Smooth muscle cell (in vitro differentiated cells): Measurements from ENCODE around the gene RBKS. TPM values are rescaled to one million over a fixed set of nuclear protein-coding genes. Genes with fewer than 3 reads are reported as not detected.
"Not testable (repeated sequence)": the region's sequence is repeated elsewhere in the genome, so short reads cannot be mapped to it uniquely, and the experiment has no call there.

Source experiments
- DNase-seq: peaks from one replicate; lab custom pipeline; 2025; ENCODE audit not compliant: unreplicated experiment; lab: John Stamatoyannopoulos, UW
- H2AFZ ChIP-seq: fragments of 200-600 bp; sonication (generic); 2 replicates; pipeline ENCODE4 v1.6.0; 2016; ENCODE audit warnings: antibody characterized with exemption, low read depth, mild to moderate bottlenecking
- H3F3A ChIP-seq: fragments of 200-600 bp; sonication (generic); 2 replicates; pipeline ENCODE4 v1.6.0; 2017; ENCODE audit warnings: antibody characterized with exemption, low read depth
- H3K27ac ChIP-seq: fragments of 200-600 bp; sonication (generic); 2 replicates; pipeline ENCODE4 v1.5.1; 2016; ENCODE audit warnings: low read depth, mild to moderate bottlenecking
- H3K27me3 ChIP-seq: fragments of 200-600 bp; sonication (generic); 2 replicates; pipeline ENCODE4 v1.6.1; 2016; ENCODE audit warnings: low read depth, mild to moderate bottlenecking
- H3K36me3 ChIP-seq: fragments of 200-600 bp; sonication (generic); 2 replicates; pipeline ENCODE4 v1.5.1; 2016; ENCODE audit warnings: low read depth
- H3K4me1 ChIP-seq: fragments of 200-600 bp; sonication (generic); 2 replicates; pipeline ENCODE4 v1.5.1; 2016; ENCODE audit warnings: low read depth
- H3K4me2 ChIP-seq: fragments of 200-600 bp; sonication (generic); 2 replicates; pipeline ENCODE4 v1.6.0; 2016; ENCODE audit warnings: mild to moderate bottlenecking
- H3K4me3 ChIP-seq: fragments of 200-600 bp; sonication (generic); 2 replicates; pipeline ENCODE4 v1.5.1; 2016; ENCODE audit warnings: mild to moderate bottlenecking
- H3K79me2 ChIP-seq: fragments of 200-600 bp; sonication (generic); 2 replicates; pipeline ENCODE4 v1.6.0; 2016; ENCODE audit warnings: low read depth, mild to moderate bottlenecking
- H3K9ac ChIP-seq: fragments of 200-600 bp; sonication (generic); 2 replicates; pipeline ENCODE4 v1.6.0; 2016; ENCODE audit warnings: low read depth
- H3K9me3 ChIP-seq: fragments of 200-600 bp; sonication (generic); replicated peaks from 2 replicates; pipeline ENCODE4 v1.5.1; 2016; ENCODE audit warnings: low read depth
- H4K20me1 ChIP-seq: fragments of 200-600 bp; sonication (generic); 2 replicates; pipeline ENCODE4 v1.6.0; 2016; ENCODE audit warnings: low read depth
- CTCF ChIP-seq: fragments of 200-600 bp; sonication (generic); IDR thresholded peaks from 2 replicates; pipeline ENCODE4 v1.5.1; 2017; ENCODE audit warnings: borderline replicate concordance, mild to moderate bottlenecking, antibody characterized with exemption; ENCODE audit not compliant: insufficient read depth, poor library complexity, severe bottlenecking
- WGBS: methylation state at CpG from one replicate; pipeline ENCODE4 v1.1.7; 2016; ENCODE audit warnings: low lambda C conversion rate; 5-methylcytosine and 5-hydroxymethylcytosine counted together
- polyA plus RNA-seq: library from polyadenylated mRNA; unstranded; fragments of >200 nt; fragmentation: Nextera tagmentation; extraction: Ambion mirVana; gene quantifications from 2 replicates; pipeline ENCODE4 v1.2.1, GENCODE V29; 2016
- total RNA-seq: library from RNA; depleted of rRNA; stranded (reverse); fragments of >200 nt; gene quantifications from 2 replicates; pipeline ENCODE4 v1.2.3, GENCODE V29; 2014

The RBKS gene
- total and polyA plus RNA-seq, 2 experiments from 2014 or later: 1.0 to 3.3 TPM

GRCh38 chr2:27765621-27766286 is 124.4 kb downstream of the RBKS start:
- H3K79me2 ChIP-seq: no peaks in the 10 kb centered on the region
- H3K4me3 ChIP-seq: no peak overlapping the region
- WGBS: 92% methylated on average over 29 of the region's 29 CpGs
- no peaks in the 10 kb centered on the region for H4K20me1 ChIP-seq
- H2AFZ ChIP-seq: no peak overlapping the region
- no peaks in the 10 kb centered on the region for H3K27me3 ChIP-seq
- DNase-seq: no peak
- no peaks in the 10 kb centered on the region for H3F3A ChIP-seq
- no peak overlapping the region for H3K27ac ChIP-seq
- H3K4me1 ChIP-seq: no peaks in the 10 kb centered on the region
- H3K9me3 ChIP-seq: no peaks in the 10 kb centered on the region
- no peak for TF ChIP-seq CTCF
- H3K9ac ChIP-seq: no peak overlapping the region
- H3K4me2 ChIP-seq: no peak overlapping the region
- no peaks in the 10 kb centered on the region for H3K36me3 ChIP-seq

- not testable (repeated sequence) for H3K4me1 ChIP-seq, H2AFZ ChIP-seq, H3K27ac ChIP-seq, H3K9me3 ChIP-seq, H3K4me3 ChIP-seq, H3K79me2 ChIP-seq, H3K36me3 ChIP-seq, DNase-seq, H3K4me2 ChIP-seq, H4K20me1 ChIP-seq, H3K9ac ChIP-seq, H3F3A ChIP-seq, H3K27me3 ChIP-seq
- 94% methylated on average over 3 of the region's 3 CpGs for WGBS
Measured at GRCh38 chr2:27764526-27764925, 125.7 kb downstream of the RBKS start.

- no peak overlapping the region for H3K27ac ChIP-seq
- no peak overlapping the region for H3K4me2 ChIP-seq
- H3K36me3 ChIP-seq: no peaks in the 10 kb centered on the region
- H3K9me3 ChIP-seq: no peaks in the 10 kb centered on the region
- no peak overlapping the region for H3K4me3 ChIP-seq
- TF ChIP-seq CTCF: no peak
- no peaks in the 10 kb centered on the region for H3K27me3 ChIP-seq
- H3K4me1 ChIP-seq: no peaks in the 10 kb centered on the region
- WGBS: 94% methylated on average over 7 of the region's 7 CpGs
- H4K20me1 ChIP-seq: no peaks in the 10 kb centered on the region
- H3K79me2 ChIP-seq: no peaks in the 10 kb centered on the region
- H2AFZ ChIP-seq: no peak overlapping the region
- no peak overlapping the region for H3K9ac ChIP-seq
- H3F3A ChIP-seq: no peaks in the 10 kb centered on the region
- DNase-seq: no peak
Measured at GRCh38 chr2:27763907-27764267, 126.3 kb downstream of the RBKS start.

- Histone ChIP-seq H3K4me1 (no peaks in the 10 kb centered on the region), H4K20me1 (no peaks in the 10 kb centered on the region), H2AFZ (no peak overlapping the region), H3K27ac (no peak overlapping the region), H3F3A (no peaks in the 10 kb centered on the region), H3K27me3 (no peaks in the 10 kb centered on the region), H3K9me3 (no peaks in the 10 kb centered on the region), H3K9ac (no peak overlapping the region), H3K36me3 (no peaks in the 10 kb centered on the region), H3K4me3 (no peak overlapping the region), H3K4me2 (no peak overlapping the region), H3K79me2 (no peaks in the 10 kb centered on the region)
- WGBS: 96% methylated on average over 3 of the region's 3 CpGs
- no peak for DNase-seq
- no peak for TF ChIP-seq CTCF
Measured at GRCh38 chr2:27762951-27763906, 127.0 kb downstream of the RBKS start.
